ENCODE results near the gene ZSCAN5A.
A peak's percentile ranks its signal among the peaks of the same experiment; 100 is the strongest.
"Not testable (repeated sequence)": the region's sequence is repeated elsewhere in the genome, so short reads cannot be mapped to it uniquely, and the experiment has no call there.

Gene ZSCAN5A

DNA sequence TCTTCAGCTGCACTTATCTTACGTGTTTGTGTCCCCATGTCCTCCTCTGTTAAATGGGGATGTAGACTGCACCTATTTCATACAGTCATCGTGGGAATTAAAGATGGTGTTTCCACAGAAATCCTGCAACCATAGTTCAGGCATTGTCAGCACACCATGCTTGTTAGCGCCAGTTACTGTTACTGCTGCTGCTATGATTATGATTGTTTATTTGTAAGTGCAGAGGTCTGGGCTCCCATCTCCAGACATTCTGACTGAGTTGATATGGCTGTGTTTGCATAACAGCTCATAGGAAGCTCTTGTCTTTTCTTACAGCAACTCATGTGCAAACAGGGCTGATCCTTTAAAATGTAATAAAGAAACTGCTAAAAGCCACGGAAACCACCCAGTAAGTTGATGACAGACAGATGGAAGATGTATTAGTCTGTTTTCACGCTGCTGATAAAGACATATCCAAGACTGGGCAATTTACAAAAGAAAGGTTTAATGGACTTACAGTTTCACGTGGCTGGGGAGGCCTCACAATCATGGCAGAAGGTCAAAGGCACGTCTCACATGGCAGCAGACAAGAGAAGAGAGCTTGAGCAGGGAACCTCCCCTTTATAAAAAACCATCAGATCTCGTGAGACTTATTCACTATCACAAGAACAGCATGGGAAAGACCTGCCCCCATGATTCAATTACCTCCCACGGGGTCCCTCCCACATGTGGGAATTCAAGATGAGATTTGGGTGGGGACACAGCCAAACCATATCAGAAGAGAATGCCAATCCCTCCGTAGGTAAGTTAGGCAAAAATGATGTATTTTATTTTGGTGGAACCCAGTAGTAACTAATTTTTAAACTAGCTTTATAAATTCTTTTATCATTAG, 1.6 kb downstream of the ZSCAN5A start:
- no peak for DNase-seq

DNA sequence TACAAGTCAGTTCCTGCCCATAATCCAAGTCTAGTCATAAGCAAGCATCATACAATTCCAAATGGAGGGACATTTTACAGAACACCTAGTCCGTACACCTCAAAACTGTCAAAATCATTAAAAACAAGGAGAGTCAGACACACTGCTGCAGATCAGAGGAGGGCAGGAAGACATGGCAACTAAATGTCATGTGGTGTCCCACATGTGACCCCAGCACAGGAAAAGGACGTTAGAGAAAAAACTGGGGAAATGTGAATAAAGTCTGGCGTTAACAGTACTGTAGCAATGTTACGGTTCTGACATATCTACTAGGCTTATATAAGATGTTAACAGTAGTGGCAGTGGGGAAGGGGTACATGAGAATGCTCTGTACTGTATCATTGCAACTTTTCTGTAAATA, 2.3 kb downstream of the ZSCAN5A start:
- DNase-seq, result no peak

- no peak for DNase-seq
Measured at GRCh38 chr19:56310462-56310861, 4.2 kb downstream of the ZSCAN5A start.

GRCh38 chr19:56309511-56310185, 5.0 kb downstream of the ZSCAN5A start:
- peak; percentile 13 for DNase-seq

DNA sequence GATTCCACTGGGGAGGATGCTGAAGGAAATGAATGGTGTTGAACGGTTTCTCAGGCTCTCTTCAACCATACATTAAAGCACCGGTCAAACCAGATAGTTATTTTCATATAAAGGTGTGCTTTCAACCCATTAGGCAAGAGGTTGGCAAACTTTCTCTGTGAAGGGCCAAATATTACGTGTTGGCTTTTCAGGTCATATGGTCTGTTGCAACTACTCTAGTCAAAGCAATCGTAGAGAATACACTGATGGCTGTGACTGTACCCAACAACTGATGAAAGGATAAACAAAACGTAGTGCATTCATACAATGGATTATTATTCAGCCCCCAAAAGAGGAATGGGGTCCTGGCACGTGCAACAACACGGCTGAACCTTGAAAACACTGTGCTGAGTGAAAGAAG, 5.8 kb downstream of the ZSCAN5A start:
- DNase-seq, result no peak

DNA sequence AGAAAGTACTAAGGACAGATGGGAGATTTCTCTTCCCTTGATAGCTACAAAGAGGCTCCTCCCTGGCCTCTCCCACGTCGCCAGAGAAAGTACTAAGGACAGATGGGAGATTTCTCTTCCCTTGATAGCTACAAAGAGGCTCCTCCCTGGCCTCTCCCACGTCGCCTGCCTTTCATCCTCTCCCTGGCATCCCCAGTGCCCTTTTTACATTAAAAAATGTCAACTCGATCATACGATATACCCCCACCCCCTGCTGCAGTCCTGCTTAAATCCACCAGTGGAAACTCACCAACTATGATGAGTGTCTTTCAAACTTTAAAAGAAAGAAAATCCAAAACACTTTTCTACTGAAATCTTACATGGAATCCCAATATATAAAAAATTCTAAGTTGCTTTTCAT, 7.6 kb downstream of the ZSCAN5A start:
- not testable (repeated sequence) for DNase-seq

DNA sequence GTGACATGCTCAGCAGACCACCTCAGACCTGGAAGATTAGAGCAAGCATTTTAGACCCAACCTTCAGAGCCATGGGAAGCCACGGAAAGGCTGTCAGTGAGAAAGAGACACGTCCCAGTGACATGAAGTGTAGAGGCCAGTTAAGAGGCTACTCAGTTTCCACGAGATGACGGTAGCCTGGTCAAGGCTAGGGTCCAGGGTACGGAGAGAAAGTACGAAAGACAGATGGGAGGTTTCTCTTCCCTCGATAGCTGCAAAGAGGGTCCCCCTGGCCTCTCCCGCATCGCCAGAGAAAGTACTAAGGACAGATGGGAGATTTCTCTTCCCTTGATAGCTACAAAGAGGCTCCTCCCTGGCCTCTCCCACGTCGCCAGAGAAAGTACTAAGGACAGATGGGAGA, 8.6 kb downstream of the ZSCAN5A start:
- no peak for DNase-seq

GRCh38 chr19:56304243-56304642, 10.4 kb downstream of the ZSCAN5A start:
- no peak for DNase-seq

DNA sequence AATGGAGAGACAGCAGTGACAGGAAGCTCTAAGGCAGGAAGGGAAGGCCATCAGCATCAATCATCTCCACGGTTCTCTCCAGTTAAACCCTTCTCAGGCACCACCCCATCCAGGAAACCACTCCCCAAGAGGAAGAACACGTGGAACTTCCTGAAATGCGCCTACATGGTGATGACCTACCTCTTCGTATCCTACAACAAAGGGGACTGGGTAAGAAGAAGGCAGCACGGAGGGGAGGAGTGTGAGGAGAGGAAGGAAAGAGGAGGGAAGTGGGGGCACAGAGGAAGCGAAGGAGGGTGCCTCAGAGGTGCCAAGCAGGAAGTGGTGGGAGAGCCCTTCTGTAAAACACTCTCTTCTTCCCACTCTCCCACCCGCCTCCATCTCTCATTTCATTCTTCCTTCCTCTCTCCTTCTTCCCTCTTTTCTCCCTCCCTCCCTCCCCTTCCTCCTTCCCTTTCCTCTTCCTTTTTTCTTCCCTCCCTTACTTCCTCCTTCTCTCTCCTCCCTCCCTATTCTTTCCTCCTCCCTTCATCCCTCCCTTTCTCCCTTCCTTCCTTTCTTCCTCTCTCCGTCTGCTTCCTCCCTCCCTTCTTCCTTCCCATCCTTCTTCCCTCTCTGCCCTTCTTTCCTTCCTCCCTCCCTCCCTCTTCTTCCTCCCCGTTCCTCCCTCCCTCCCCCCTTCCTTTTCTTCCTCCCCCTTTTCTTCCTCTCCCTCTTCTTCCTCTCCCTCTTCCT, 12.6 kb downstream of the ZSCAN5A start:
- no peak for DNase-seq

GRCh38 chr19:56301155-56301554, 13.5 kb downstream of the ZSCAN5A start:
- no peak for DNase-seq

DNA sequence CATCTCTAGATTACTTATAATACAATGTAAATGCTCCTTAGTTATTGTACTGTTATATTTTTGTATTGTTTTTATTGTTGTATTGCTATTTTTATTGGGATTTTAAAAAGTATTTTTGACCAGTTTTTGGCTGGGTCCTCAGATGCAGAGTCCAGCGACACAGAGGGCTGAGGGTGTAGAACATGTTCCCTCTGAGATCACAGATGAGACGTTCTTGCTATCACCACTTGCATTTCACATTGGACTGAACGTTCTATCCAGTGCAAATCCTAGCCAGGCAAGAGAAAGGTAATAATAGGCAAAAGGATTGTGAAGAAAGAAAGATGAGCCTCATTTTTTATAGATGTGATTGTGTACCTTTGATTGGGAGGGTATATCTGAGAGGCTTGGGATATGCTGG, 15.0 kb downstream of the ZSCAN5A start:
- no peak for DNase-seq

GRCh38 chr19:56297010-56297409, 17.6 kb downstream of the ZSCAN5A start:
- DNase-seq, result no peak

GRCh38 chr19:56295531-56296455, 18.8 kb downstream of the ZSCAN5A start:
- no peak for DNase-seq

DNA sequence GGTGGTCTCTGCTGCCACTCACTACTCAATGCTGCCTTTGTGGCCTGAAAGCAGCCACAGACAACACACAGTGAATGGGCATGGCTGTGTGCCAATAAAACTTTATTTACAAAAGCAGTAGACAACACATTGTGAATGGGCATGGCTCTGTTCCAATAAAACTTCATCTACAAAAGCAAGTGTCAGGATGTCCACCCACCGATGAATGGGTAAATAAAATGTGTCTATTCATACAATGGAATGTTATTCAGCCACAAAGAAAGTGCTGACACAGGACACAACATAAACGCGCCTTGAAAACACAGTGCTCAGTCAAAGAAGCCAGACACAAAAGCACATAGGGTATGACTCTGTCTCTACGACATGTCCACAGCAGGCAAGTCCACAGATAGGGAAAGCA, 20.1 kb downstream of the ZSCAN5A start:
- DNase-seq, result no peak

GRCh38 chr19:56291867-56292266, 22.8 kb downstream of the ZSCAN5A start:
- DNase-seq, result no peak

- DNase-seq, result no peak
Measured at GRCh38 chr19:56290104-56290503, 24.5 kb downstream of the ZSCAN5A start.

DNA sequence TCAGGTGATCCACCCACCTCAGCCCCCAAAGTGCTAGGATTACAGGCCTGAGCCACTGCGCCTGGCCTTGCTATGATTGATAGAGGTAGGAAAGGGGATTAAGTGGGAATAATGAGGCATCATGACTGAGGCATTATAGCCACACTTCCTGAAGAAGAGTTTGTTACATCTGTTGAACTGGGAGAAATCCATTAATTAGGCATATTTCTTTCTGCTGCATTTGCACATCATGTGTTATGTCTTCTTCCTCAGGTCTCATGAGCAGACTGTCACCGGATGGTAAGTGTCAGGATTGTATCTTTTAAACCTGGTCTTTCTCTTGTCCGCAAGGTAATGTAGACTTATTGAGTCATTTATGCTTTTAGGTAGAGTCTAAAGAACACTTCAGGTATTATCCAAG, 29.9 kb downstream of the ZSCAN5A start:
- DNase-seq, result no peak

DNA sequence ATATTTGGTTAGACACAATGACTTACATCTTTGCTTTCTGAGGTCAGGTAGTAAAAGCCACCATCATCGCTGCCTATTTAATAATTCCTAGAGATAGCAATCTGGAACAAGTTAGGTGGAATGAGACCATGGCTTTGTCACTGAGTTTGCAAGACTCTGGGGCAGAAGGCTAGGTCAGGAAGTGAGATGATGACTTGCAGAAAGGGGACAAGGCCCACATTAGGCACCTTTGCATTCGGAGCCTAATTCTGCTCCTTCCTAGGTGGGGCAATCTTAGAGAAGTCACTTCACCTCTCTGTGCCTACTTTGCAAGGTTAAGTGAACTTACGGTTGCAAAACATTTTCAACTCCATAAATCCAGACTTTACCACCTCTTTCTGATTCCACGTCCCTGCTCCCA, 31.8 kb downstream of the ZSCAN5A start:
- no peak for DNase-seq

DNA sequence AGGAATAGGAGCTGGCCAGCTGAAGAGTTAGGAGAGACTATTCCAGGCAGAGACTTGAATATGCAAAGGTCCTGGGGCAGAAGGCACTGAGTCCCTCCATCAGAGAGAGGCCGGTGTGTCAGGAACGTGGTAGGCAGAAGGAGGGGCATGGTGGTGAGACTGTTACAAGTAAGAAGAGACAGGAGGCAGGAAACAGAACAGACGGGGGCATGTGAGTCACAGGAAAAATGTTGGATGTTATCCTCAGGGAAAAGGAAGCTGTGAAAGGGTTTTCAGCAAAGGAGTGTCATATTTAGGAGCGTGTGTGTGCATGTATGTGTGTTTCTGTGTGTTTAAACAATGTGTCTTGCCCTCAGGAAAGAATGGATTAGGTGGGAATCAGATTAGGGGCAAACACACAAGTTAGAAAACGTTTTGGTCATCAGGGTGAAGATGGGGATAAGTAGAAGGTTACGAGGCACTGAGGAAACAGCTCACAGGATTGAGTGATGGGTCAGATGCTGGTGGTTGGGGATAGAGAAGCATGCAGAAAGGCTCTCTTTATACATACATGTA, 41.0 kb downstream of the ZSCAN5A start:
- DNase-seq, result no peak

DNA sequence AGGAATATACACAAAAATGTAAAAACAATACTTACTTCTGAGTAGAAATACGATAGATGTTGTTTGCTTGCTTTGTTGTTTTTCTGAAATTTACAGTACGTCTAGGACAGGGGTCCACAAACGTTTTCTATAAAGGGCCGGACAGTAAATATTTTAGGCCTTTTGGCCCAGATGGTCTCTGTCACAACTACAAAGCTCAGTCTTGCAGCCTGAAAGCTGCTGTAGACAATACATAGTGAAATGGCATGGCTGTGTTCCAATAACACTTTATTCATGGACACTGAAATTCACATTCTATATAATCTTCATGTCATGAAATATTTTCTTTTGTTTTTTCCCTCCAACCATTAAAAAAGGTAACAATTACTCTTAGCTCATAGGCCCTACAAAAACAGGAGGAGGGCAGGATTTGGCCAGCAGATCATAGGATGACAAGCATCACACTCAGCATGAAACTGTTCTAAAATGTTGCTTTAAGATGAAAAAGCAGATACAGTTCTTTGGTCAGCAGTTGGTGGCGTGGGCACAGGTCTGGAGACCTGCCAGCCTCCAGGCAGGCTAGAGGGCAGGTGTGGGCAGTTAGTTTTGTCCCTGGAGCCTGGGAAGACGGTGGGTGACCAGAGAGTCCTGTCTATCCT, 42.4 kb downstream of the ZSCAN5A start, which contains the start of gene EDDM13:
TSS of gene EDDM13 (plus strand) at position 588 of the 638 bp plus-strand sequence. CDS start 87 bp downstream, outside the sequence.
- DNase-seq, result no peak

- DNase-seq, result no peak
Measured at GRCh38 chr19:56271151-56271550, 43.5 kb downstream of the ZSCAN5A start.

DNA sequence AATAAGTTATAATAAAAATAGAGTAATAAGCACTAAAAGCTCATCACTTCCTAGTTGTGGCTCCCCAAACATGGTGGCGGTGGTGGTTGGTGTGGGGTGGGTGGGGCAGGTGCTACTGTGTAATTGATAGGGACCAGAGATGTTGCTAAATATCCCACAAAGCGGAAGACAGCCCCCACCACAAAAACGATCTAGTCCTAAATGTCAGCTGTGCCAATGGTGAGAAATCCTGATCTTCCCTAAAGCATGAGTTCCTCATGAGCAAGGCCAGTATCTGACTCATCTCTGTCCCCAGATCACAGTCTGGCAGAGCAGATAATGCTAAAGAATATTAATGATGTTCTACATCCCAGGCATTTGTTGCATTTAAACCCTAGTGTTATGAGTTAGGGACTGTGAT, 44.0 kb downstream of the ZSCAN5A start:
- DNase-seq, result no peak
